WTC11 (cell line): Measurements from ENCODE around the gene OIT3. TPM values are rescaled to one million over a fixed set of nuclear protein-coding genes. Genes with fewer than 3 reads are reported as not detected.

Experiments
- ATAC-seq: fragments of 200-7000 bp; cut with Tn5 transposase; 2 replicates; pipeline ENCODE4 v1.10.0; 2021; ENCODE audit warnings: mild to moderate bottlenecking, moderate library complexity
- CTCF ChIA-PET: fragments of 300-600 bp; sonication (Branson Sonifier 250); formaldehyde crosslinking; loops from one replicate; lab custom pipeline; 2021; ENCODE audit warnings: antibody characterized with exemption; lab: Charles Lee
- POLR2A ChIA-PET: fragments of 350-600 bp; sonication (Branson Sonifier 250); formaldehyde crosslinking; loops from one replicate; lab custom pipeline; 2021; ENCODE audit warnings: antibody characterized with exemption; lab: Charles Lee
- DNase-seq: peaks from one replicate; pipeline ENCODE4 v3.0.0; 2021; ENCODE audit warnings: low spot score
- H3K27ac Mint-ChIP-seq: 2 replicates; pipeline ENCODE4 v1.8.0; 2021; ENCODE audit warnings: mixed read lengths
- H3K27me3 Mint-ChIP-seq: 2 replicates; pipeline ENCODE4 v1.8.0; 2021; ENCODE audit warnings: low read depth, mild to moderate bottlenecking, moderate library complexity, mixed read lengths
- H3K36me3 Mint-ChIP-seq: 2 replicates; pipeline ENCODE4 v1.8.0; 2021; ENCODE audit warnings: mixed read lengths
- H3K4me1 Mint-ChIP-seq: 2 replicates; pipeline ENCODE4 v1.8.0; 2022; ENCODE audit warnings: mixed read lengths
- H3K4me3 Mint-ChIP-seq: 2 replicates; pipeline ENCODE4 v1.8.0; 2021; ENCODE audit warnings: mild to moderate bottlenecking, moderate library complexity, mixed read lengths
- H3K9me3 Mint-ChIP-seq: 2 replicates; pipeline ENCODE4 v1.8.0; 2021; ENCODE audit warnings: mixed read lengths
- ATF1 ChIP-seq: sonication (generic); formaldehyde crosslinking; IDR thresholded peaks from 2 replicates; pipeline ENCODE4 v1.8.1; 2023; ENCODE audit warnings: mild to moderate bottlenecking, moderate library complexity, missing genetic modification reagents
- CDX4 ChIP-seq: fragments of 250-450 bp; sonication (Bioruptor Pico); IDR thresholded peaks from 2 replicates; pipeline ENCODE4 v1.9.0; 2021; ENCODE audit warnings: moderate library complexity, mild to moderate bottlenecking, inconsistent platforms, borderline replicate concordance
- ERG ChIP-seq: fragments of 250-450 bp; sonication (Bioruptor Pico); IDR thresholded peaks from 2 replicates; pipeline ENCODE4 v1.8.0; 2021; ENCODE audit warnings: mild to moderate bottlenecking
- FOXK1 ChIP-seq: sonication (generic); formaldehyde crosslinking; IDR thresholded peaks from 2 replicates; pipeline ENCODE4 v1.8.0; 2022; ENCODE audit warnings: mild to moderate bottlenecking, moderate library complexity, missing genetic modification reagents
- GTF2I ChIP-seq: fragments of 250-450 bp; sonication (Bioruptor Pico); conservative IDR thresholded peaks from 2 replicates; pipeline ENCODE4 v1.4.0; 2021; ENCODE audit warnings: mild to moderate bottlenecking
- IRF2 ChIP-seq: sonication (generic); formaldehyde crosslinking; IDR thresholded peaks from 2 replicates; pipeline ENCODE4 v1.8.0; 2022; ENCODE audit warnings: low read depth, missing genetic modification reagents, borderline replicate concordance
- JAZF1 ChIP-seq: fragments of 250-450 bp; sonication (Bioruptor Pico); IDR thresholded peaks from 2 replicates; pipeline ENCODE4 v1.9.0; 2021; ENCODE audit warnings: moderate library complexity, mild to moderate bottlenecking, inconsistent platforms
- KAT7 ChIP-seq: sonication (generic); formaldehyde crosslinking; IDR thresholded peaks from 2 replicates; pipeline ENCODE4 v1.8.1; 2023; ENCODE audit warnings: missing genetic modification reagents, mild to moderate bottlenecking, borderline replicate concordance
- NFATC4 ChIP-seq: fragments of 250-450 bp; sonication (Bioruptor Pico); IDR thresholded peaks from 2 replicates; pipeline ENCODE4 v1.9.0; 2021; ENCODE audit warnings: mild to moderate bottlenecking
- NFE2L1 ChIP-seq: sonication (generic); formaldehyde crosslinking; IDR thresholded peaks from 2 replicates; pipeline ENCODE4 v1.8.1; 2023; ENCODE audit warnings: missing genetic modification reagents
- NR2C2 ChIP-seq: sonication (generic); formaldehyde crosslinking; IDR thresholded peaks from 2 replicates; pipeline ENCODE4 v1.8.0; 2022; ENCODE audit warnings: mild to moderate bottlenecking, missing genetic modification reagents
- OVOL2 ChIP-seq: fragments of 250-450 bp; sonication (Bioruptor Pico); IDR thresholded peaks from 2 replicates; pipeline ENCODE4 v1.9.0; 2021; ENCODE audit warnings: mild to moderate bottlenecking, borderline replicate concordance
- RORB ChIP-seq: fragments of 250-450 bp; sonication (Bioruptor Pico); IDR thresholded peaks from 2 replicates; pipeline ENCODE4 v1.9.0; 2021; ENCODE audit warnings: mild to moderate bottlenecking
- SOX15 ChIP-seq: fragments of 250-450 bp; sonication (Bioruptor Pico); IDR thresholded peaks from 2 replicates; pipeline ENCODE4 v1.9.0; 2021; ENCODE audit warnings: mild to moderate bottlenecking
- TEAD1 ChIP-seq: sonication (generic); formaldehyde crosslinking; IDR thresholded peaks from 2 replicates; pipeline ENCODE4 v1.8.0; 2022; ENCODE audit warnings: mild to moderate bottlenecking, missing genetic modification reagents
- USF1 ChIP-seq: sonication (generic); formaldehyde crosslinking; IDR thresholded peaks from 2 replicates; pipeline ENCODE4 v1.8.0; 2022; ENCODE audit warnings: mild to moderate bottlenecking, missing genetic modification reagents
- ZBTB21 ChIP-seq: sonication (generic); formaldehyde crosslinking; IDR thresholded peaks from 2 replicates; pipeline ENCODE4 v1.8.1; 2023; ENCODE audit warnings: mild to moderate bottlenecking, missing genetic modification reagents, borderline replicate concordance
- ZNF121 ChIP-seq: sonication (generic); formaldehyde crosslinking; IDR thresholded peaks from 2 replicates; pipeline ENCODE4 v1.8.0; 2023; ENCODE audit warnings: missing genetic modification reagents
- ZNF219 ChIP-seq: sonication (generic); formaldehyde crosslinking; IDR thresholded peaks from 2 replicates; pipeline ENCODE4 v1.8.0; 2023; ENCODE audit warnings: missing genetic modification reagents, mild to moderate bottlenecking, borderline replicate concordance
- ZNF281 ChIP-seq: sonication (generic); formaldehyde crosslinking; IDR thresholded peaks from 2 replicates; pipeline ENCODE4 v1.8.0; 2023; ENCODE audit warnings: mild to moderate bottlenecking, missing genetic modification reagents
- ZNF317 ChIP-seq: sonication (generic); formaldehyde crosslinking; IDR thresholded peaks from 2 replicates; pipeline ENCODE4 v1.8.1; 2023; ENCODE audit warnings: low read depth, mild to moderate bottlenecking, moderate library complexity, missing genetic modification reagents, borderline replicate concordance
- ZNF512 ChIP-seq: sonication (generic); formaldehyde crosslinking; IDR thresholded peaks from 2 replicates; pipeline ENCODE4 v1.8.1; 2022; ENCODE audit warnings: missing genetic modification reagents, borderline replicate concordance
- total RNA-seq: library from RNA; stranded (reverse); gene quantifications from 3 replicates; pipeline ENCODE4 v1.2.3, GENCODE V29; 2021
- TF ChIP-seq, protein P1 (sequence below): sonication (generic); formaldehyde crosslinking; IDR thresholded peaks from 2 replicates; pipeline ENCODE4 v1.8.1; 2022; ENCODE audit warnings: low read depth, mild to moderate bottlenecking, moderate library complexity, missing genetic modification reagents, borderline replicate concordance
- TF ChIP-seq, protein P2 (sequence below): fragments of 250-450 bp; sonication (Bioruptor Pico); IDR thresholded peaks from 2 replicates; pipeline ENCODE4 v2.1.2; 2022; ENCODE audit warnings: mild to moderate bottlenecking, moderate library complexity

The OIT3 gene
- total RNA-seq, 1 experiment from 2014 or later, result not detected

- TF ChIP-seq CDX4 (CRISPR knock-in tag), result no peak
- no peak for TF ChIP-seq FOXK1 (CRISPR knock-in tag)
- TF ChIP-seq ERG (CRISPR knock-in tag), result no peak
- no peak for TF ChIP-seq IRF2 (CRISPR knock-in tag)
Measured at GRCh38 chr10:72889391-72889831, 4.1 kb upstream of the OIT3 start (continued).

DNA sequence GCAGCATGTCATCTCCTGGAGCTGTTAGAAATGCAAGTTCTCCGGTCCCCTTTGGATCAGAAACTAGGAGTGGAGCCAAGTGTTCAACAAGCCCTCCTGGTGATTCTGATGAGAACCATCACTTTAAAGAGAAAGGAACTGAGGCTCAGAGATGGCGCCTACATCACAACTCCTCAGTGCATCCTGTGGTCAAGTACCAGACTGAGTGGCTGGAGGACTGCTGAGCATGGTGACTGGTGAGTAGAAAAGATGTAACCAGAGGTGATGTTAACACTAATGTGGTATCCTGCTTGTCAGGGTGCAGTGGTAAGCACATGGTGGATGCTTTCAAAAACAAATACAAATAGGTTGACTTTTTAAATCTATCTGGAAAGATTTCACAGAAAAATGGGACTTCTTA, 3.5 kb upstream of the OIT3 start:
- POLR2A ChIA-PET, result no interaction called here
- no peak overlapping the region for H3K27ac Mint-ChIP-seq
- H3K4me3 Mint-ChIP-seq, result no peak overlapping the region
- peaks cover 20% of the 10 kb centered on the region for H3K36me3 Mint-ChIP-seq
- no peaks in the 10 kb centered on the region for H3K27me3 Mint-ChIP-seq
- CTCF ChIA-PET, result no interaction called here
- no peak for ATAC-seq
- H3K9me3 Mint-ChIP-seq, result peaks cover 16% of the 10 kb centered on the region; the same call in 1 of the 2 replicates
- H3K4me1 Mint-ChIP-seq, result peaks cover 35% of the 10 kb centered on the region
- TF ChIP-seq ZNF219 (CRISPR knock-in tag) (no peak), ZNF121 (no peak), TEAD1 (CRISPR knock-in tag) (no peak)
- DNase-seq, result no peak

GRCh38 chr10:72895236-72895850, 1.8 kb downstream of the OIT3 start:
- Mint-ChIP-seq H3K27me3 (no peaks in the 10 kb centered on the region), H3K4me1 (no peaks in the 10 kb centered on the region), H3K27ac (no peak overlapping the region), H3K36me3 (no peaks in the 10 kb centered on the region), H3K4me3 (no peak overlapping the region), H3K9me3 (peaks cover 5% of the 10 kb centered on the region; the same call in 1 of the 2 replicates)
- TF ChIP-seq NFATC4 (CRISPR knock-in tag), result no peak
- no peak for TF ChIP-seq ZNF281 (CRISPR knock-in tag)
- no peak for TF ChIP-seq OVOL2 (CRISPR knock-in tag)
- TF ChIP-seq NFE2L1 (CRISPR knock-in tag), result no peak
- TF ChIP-seq NR2C2, result no peak
- no peak for TF ChIP-seq SOX15 (CRISPR knock-in tag)
- TF ChIP-seq ZNF512, result no peak
- TF ChIP-seq RORB (CRISPR knock-in tag), result no peak
- TF ChIP-seq FOXK1 (CRISPR knock-in tag), result no peak
- no peak for TF ChIP-seq ATF1 (CRISPR knock-in tag)
- TF ChIP-seq GTF2I (CRISPR knock-in tag), result no peak
- TF ChIP-seq, protein P1, sequence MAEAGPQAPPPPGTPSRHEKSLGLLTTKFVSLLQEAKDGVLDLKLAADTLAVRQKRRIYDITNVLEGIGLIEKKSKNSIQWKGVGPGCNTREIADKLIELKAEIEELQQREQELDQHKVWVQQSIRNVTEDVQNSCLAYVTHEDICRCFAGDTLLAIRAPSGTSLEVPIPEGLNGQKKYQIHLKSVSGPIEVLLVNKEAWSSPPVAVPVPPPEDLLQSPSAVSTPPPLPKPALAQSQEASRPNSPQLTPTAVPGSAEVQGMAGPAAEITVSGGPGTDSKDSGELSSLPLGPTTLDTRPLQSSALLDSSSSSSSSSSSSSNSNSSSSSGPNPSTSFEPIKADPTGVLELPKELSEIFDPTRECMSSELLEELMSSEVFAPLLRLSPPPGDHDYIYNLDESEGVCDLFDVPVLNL, result no peak
- TF ChIP-seq KAT7, result no peak
- no peak for TF ChIP-seq TEAD1 (CRISPR knock-in tag)
- no peak for TF ChIP-seq ZBTB21 (CRISPR knock-in tag)
- TF ChIP-seq, protein P2, sequence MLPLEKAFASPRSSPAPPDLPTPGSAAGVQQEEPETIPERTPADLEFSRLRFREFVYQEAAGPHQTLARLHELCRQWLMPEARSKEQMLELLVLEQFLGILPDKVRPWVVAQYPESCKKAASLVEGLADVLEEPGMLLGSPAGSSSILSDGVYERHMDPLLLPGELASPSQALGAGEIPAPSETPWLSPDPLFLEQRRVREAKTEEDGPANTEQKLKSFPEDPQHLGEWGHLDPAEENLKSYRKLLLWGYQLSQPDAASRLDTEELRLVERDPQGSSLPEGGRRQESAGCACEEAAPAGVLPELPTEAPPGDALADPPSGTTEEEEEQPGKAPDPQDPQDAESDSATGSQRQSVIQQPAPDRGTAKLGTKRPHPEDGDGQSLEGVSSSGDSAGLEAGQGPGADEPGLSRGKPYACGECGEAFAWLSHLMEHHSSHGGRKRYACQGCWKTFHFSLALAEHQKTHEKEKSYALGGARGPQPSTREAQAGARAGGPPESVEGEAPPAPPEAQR, result no peak
- TF ChIP-seq JAZF1, result no peak
- no peak for TF ChIP-seq ZNF317
- TF ChIP-seq USF1, result no peak
- CTCF ChIA-PET, result no interaction called here
- DNase-seq (no peak), ATAC-seq (peak; percentile 51)
- POLR2A ChIA-PET, result no interaction called here
